Measurements from ENCODE around the gene YY1. TPM values are rescaled to one million over a fixed set of nuclear protein-coding genes. Genes with fewer than 3 reads are reported as not detected.

The YY1 gene
- total RNA-seq, 1 donor from 2014 or later, result 60.6 TPM

- H3K9me3 Mint-ChIP-seq (ENCODE audit: unreplicated experiment), result peaks cover 6% of the 10 kb centered on the region
- peak overlapping the region; percentile 30 for H3K4me3 Mint-ChIP-seq (ENCODE audit: unreplicated experiment)
- DNase-seq, result no peak
- TF ChIP-seq CTCF (IDR thresholded peaks at IDR 0.05; ENCODE audit: partially characterized antibody, unreplicated experiment), result no peak
- no peak overlapping the region for H3K27ac Mint-ChIP-seq (ENCODE audit: unreplicated experiment)
- H3K4me1 Mint-ChIP-seq (ENCODE audit: low read depth, unreplicated experiment), result peaks cover 12% of the 10 kb centered on the region
- no peaks in the 10 kb centered on the region for H3K36me3 Mint-ChIP-seq (ENCODE audit: unreplicated experiment)
- no peaks in the 10 kb centered on the region for H3K27me3 Mint-ChIP-seq (ENCODE audit: unreplicated experiment)
Observed at GRCh38 chr14:100211366-100211765, 27.6 kb upstream of the YY1 start.

GRCh38 chr14:100211893-100212292, 27.1 kb upstream of the YY1 start:
- H3K27ac Mint-ChIP-seq (ENCODE audit: unreplicated experiment), result no peak overlapping the region
- no peaks in the 10 kb centered on the region for H3K27me3 Mint-ChIP-seq (ENCODE audit: unreplicated experiment)
- H3K4me3 Mint-ChIP-seq (ENCODE audit: unreplicated experiment), result no peak overlapping the region
- H3K9me3 Mint-ChIP-seq (ENCODE audit: unreplicated experiment), result peaks cover 6% of the 10 kb centered on the region
- no peak for TF ChIP-seq CTCF (IDR thresholded peaks at IDR 0.05; ENCODE audit: partially characterized antibody, unreplicated experiment)
- no peak for DNase-seq
- no peaks in the 10 kb centered on the region for H3K36me3 Mint-ChIP-seq (ENCODE audit: unreplicated experiment)
- peaks cover 12% of the 10 kb centered on the region for H3K4me1 Mint-ChIP-seq (ENCODE audit: low read depth, unreplicated experiment)

GRCh38 chr14:100212476-100213333, 26.2 kb upstream of the YY1 start:
- H3K27ac Mint-ChIP-seq (ENCODE audit: unreplicated experiment), result no peak overlapping the region
- H3K4me3 Mint-ChIP-seq (ENCODE audit: unreplicated experiment), result peak overlapping the region; percentile 42
- H3K36me3 Mint-ChIP-seq (ENCODE audit: unreplicated experiment), result no peaks in the 10 kb centered on the region
- H3K27me3 Mint-ChIP-seq (ENCODE audit: unreplicated experiment), result no peaks in the 10 kb centered on the region
- no peak for TF ChIP-seq CTCF (IDR thresholded peaks at IDR 0.05; ENCODE audit: partially characterized antibody, unreplicated experiment)
- H3K9me3 Mint-ChIP-seq (ENCODE audit: unreplicated experiment), result peaks cover 6% of the 10 kb centered on the region
- no peak for DNase-seq
- peaks cover 12% of the 10 kb centered on the region for H3K4me1 Mint-ChIP-seq (ENCODE audit: low read depth, unreplicated experiment)

GRCh38 chr14:100213587-100213955, 25.4 kb upstream of the YY1 start:
- H3K4me1 Mint-ChIP-seq (ENCODE audit: low read depth, unreplicated experiment), result peaks cover 12% of the 10 kb centered on the region
- no peaks in the 10 kb centered on the region for H3K36me3 Mint-ChIP-seq (ENCODE audit: unreplicated experiment)
- H3K27me3 Mint-ChIP-seq (ENCODE audit: unreplicated experiment), result no peaks in the 10 kb centered on the region
- TF ChIP-seq CTCF (IDR thresholded peaks at IDR 0.05; ENCODE audit: partially characterized antibody, unreplicated experiment), result no peak
- no peak overlapping the region for H3K27ac Mint-ChIP-seq (ENCODE audit: unreplicated experiment)
- no peak for DNase-seq
- H3K9me3 Mint-ChIP-seq (ENCODE audit: unreplicated experiment), result peaks cover 6% of the 10 kb centered on the region
- peak overlapping the region; percentile 67 for H3K4me3 Mint-ChIP-seq (ENCODE audit: unreplicated experiment)

Data from glutamatergic neuron (in vitro differentiated cells).